Measurements from ENCODE around the gene P2RX3. TPM values are rescaled to one million over a fixed set of nuclear protein-coding genes. Genes with fewer than 3 reads are reported as not detected.

P2RX3 gene
- total and polyA plus RNA-seq, 2 experiments from 2014 or later: 0.15 to 0.35 TPM

- TF ChIP-seq REST (IDR thresholded peaks at IDR 0.05; ENCODE audit: unreplicated experiment): no peak
Observed at GRCh38 chr11:57364851-57365660, 26.9 kb downstream of the P2RX3 start (continued).

DNA sequence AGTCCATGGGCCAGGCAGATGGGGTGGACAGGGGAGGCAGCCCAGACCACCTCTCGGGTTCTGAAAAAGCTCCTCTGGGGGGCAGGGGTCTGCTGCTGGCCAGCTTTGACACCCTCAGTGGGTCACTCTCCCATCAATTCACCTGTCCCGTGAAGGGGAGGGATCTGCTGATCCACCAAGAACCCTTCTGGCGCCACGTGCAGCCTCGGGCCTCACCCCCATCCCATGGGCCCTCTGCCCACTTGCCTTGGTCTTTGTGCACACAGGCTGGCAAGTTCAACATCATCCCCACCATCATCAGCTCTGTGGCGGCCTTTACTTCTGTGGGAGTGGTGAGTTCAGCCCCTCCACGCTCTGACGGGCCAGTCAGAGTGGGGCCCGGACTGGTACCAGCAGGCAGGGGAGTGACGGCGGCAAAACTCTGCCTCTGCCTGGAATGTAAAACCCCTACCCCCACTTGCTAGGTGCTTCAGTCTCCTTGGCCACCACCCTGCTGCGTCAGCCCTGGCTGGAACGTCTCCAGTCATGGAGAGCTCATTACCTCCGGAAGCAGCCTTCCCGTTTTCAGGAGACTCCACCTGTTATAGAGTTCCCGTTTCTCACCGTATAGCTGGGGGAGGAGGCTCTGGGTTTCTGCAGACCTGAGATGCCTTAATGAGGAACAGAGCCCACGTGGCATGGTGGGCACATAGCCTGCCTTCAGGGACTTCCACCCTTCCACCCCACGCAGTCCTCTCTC is 30.1 kb downstream of the P2RX3 start:
- no peaks in the 10 kb centered on the region for H3K36me3 Mint-ChIP-seq (ENCODE audit: low read depth)
- no peak overlapping the region for H3K4me3 Mint-ChIP-seq
- Histone ChIP-seq H3K79me2 (replicated peaks; ENCODE audit: insufficient read depth) (no peaks in the 10 kb centered on the region), H3K4me2 (no peak overlapping the region), H3K27me3 (ENCODE audit: insufficient read depth) (no peaks in the 10 kb centered on the region), H3K4me3 (no peak overlapping the region), H3F3A (replicated peaks; ENCODE audit: low read depth) (0 out of 2 replicates have a peak, but pooled peaks cover 3% of the 10 kb centered on the region), H4K20me1 (replicated peaks; ENCODE audit: insufficient read depth) (no peaks in the 10 kb centered on the region), H2AFZ (no peak overlapping the region), H3K27ac (ENCODE audit: low read depth) (no peak overlapping the region), H3K9me2 (ENCODE audit: insufficient read depth) (no peaks in the 10 kb centered on the region), H3K4me1 (ENCODE audit: insufficient read depth) (peaks cover 15% of the 10 kb centered on the region), H3K36me3 (ENCODE audit: insufficient read depth) (no peaks in the 10 kb centered on the region)
- DNase-seq (ENCODE audit: low spot score) (no peak), ATAC-seq (no peak)
- H3K27ac Mint-ChIP-seq: no peak overlapping the region
- H3K27me3 Mint-ChIP-seq (ENCODE audit: insufficient read depth, low read depth, poor library complexity): peaks cover 6% of the 10 kb centered on the region
- H3K4me1 Mint-ChIP-seq: peaks cover 22% of the 10 kb centered on the region
- H3K9me3 Mint-ChIP-seq: no peaks in the 10 kb centered on the region
- TF ChIP-seq NANOG (IDR thresholded peaks at IDR 0.05; ENCODE audit: borderline replicate concordance) (no peak), ZNF331 (CRISPR knock-in tag; IDR thresholded peaks at IDR 0.05; ENCODE audit: low read depth) (no peak), ZNF114 (CRISPR knock-in tag; IDR thresholded peaks at IDR 0.05) (no peak), POLR2AphosphoS5 (IDR thresholded peaks at IDR 0.05; ENCODE audit: low read depth) (no peak), CREB1 (CRISPR knock-in tag; IDR thresholded peaks at IDR 0.05; ENCODE audit: low read depth) (no peak), EZH2 (IDR thresholded peaks at IDR 0.05; ENCODE audit: low read depth, unreplicated experiment) (no peak), EZH2phosphoT487 (IDR thresholded peaks at IDR 0.05; ENCODE audit: unreplicated experiment) (no peak)
- TF ChIP-seq, protein P1, sequence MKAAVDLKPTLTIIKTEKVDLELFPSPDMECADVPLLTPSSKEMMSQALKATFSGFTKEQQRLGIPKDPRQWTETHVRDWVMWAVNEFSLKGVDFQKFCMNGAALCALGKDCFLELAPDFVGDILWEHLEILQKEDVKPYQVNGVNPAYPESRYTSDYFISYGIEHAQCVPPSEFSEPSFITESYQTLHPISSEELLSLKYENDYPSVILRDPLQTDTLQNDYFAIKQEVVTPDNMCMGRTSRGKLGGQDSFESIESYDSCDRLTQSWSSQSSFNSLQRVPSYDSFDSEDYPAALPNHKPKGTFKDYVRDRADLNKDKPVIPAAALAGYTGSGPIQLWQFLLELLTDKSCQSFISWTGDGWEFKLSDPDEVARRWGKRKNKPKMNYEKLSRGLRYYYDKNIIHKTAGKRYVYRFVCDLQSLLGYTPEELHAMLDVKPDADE (IDR thresholded peaks at IDR 0.05): no peak
- TF ChIP-seq, protein P2, sequence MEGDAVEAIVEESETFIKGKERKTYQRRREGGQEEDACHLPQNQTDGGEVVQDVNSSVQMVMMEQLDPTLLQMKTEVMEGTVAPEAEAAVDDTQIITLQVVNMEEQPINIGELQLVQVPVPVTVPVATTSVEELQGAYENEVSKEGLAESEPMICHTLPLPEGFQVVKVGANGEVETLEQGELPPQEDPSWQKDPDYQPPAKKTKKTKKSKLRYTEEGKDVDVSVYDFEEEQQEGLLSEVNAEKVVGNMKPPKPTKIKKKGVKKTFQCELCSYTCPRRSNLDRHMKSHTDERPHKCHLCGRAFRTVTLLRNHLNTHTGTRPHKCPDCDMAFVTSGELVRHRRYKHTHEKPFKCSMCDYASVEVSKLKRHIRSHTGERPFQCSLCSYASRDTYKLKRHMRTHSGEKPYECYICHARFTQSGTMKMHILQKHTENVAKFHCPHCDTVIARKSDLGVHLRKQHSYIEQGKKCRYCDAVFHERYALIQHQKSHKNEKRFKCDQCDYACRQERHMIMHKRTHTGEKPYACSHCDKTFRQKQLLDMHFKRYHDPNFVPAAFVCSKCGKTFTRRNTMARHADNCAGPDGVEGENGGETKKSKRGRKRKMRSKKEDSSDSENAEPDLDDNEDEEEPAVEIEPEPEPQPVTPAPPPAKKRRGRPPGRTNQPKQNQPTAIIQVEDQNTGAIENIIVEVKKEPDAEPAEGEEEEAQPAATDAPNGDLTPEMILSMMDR (conservative IDR thresholded peaks at IDR 0.05; ENCODE audit: low read depth in 2 of 2): no peak
